BJ (cell line): ENCODE results near the gene HYAL1. TPM values are rescaled to one million over a fixed set of nuclear protein-coding genes. Genes with fewer than 3 reads are reported as not detected.

Experiments
- CTCF ChIA-PET: fragments of 350-600 bp; formaldehyde crosslinking; extraction: SDS; loops from one replicate; lab custom pipeline; 2021; ENCODE audit warnings: antibody characterized with exemption, inconsistent platforms; lab: Yijun Ruan, JAX
- POLR2A ChIA-PET: fragments of 300-600 bp; sonication (Branson Sonifier 250); formaldehyde crosslinking; extraction: SDS; loops from one replicate; lab custom pipeline; 2021; ENCODE audit warnings: antibody characterized with exemption; lab: Charles Lee
- DNase-seq: peaks from one replicate; pipeline ENCODE4 v3.0.0-alpha.2; 2011; ENCODE audit warnings: low read depth
- H3K27me3 ChIP-seq: 2 replicates; pipeline ENCODE4 v1.6.0; 2011; ENCODE audit warnings: low read length; ENCODE audit not compliant: control insufficient read depth, insufficient read depth
- H3K36me3 ChIP-seq: 2 replicates; pipeline ENCODE4 v1.5.1; 2011; ENCODE audit warnings: low read length; ENCODE audit not compliant: control insufficient read depth, insufficient read depth
- H3K4me3 ChIP-seq: 2 replicates; pipeline ENCODE4 v1.5.1; 2011; ENCODE audit warnings: low read depth, mild to moderate bottlenecking, control low read depth, low read length
- CTCF ChIP-seq: IDR thresholded peaks from 2 replicates; pipeline ENCODE4 v1.5.1; 2011; ENCODE audit warnings: low read depth, mild to moderate bottlenecking, control low read depth, inconsistent platforms, low read length, moderate library complexity; ENCODE audit not compliant: insufficient read depth
- polyA plus RNA-seq: library from polyadenylated mRNA; depleted of rRNA; stranded (reverse); fragments of >200 nt; gene quantifications from 2 replicates; pipeline ENCODE4 v1.2.3, GENCODE V29; 2011; rRNA removed

Gene HYAL1
- polyA plus RNA-seq, 1 experiment: 0.10 TPM

GRCh38 chr3:50250514-50250913 lies 52.9 kb downstream of the HYAL1 start:
- TF ChIP-seq CTCF: no peak
- DNase-seq: no peak
- no peaks in the 10 kb centered on the region for H3K27me3 ChIP-seq
- H3K4me3 ChIP-seq: no peak overlapping the region
- H3K36me3 ChIP-seq: peaks cover 32% of the 10 kb centered on the region
- ChIA-PET POLR2A (no interaction called here), CTCF (interaction anchor here (1.1 to 13.0 kb wide), 6 partner anchors 9 to 130 kb away, joined by 3 to 114 read pairs (median 16); no protein-coding TSS in a partner anchor)

Other genes starting within 250 kb of the HYAL1 start
- 171 and 205 TPM in 2 replicates for gene RBM5, start 214.7 kb downstream of the HYAL1 start, polyA plus RNA-seq
- 7.4 and 11.4 TPM in 2 replicates for gene SEMA3F, start 148.2 kb downstream of the HYAL1 start, polyA plus RNA-seq
- gene GNAT1, start 112.0 kb downstream of the HYAL1 start, polyA plus RNA-seq: not detected in 2 replicates
- gene SLC38A3, start 98.3 kb downstream of the HYAL1 start, polyA plus RNA-seq: 0.17 and 0.22 TPM in 2 replicates
- gene GNAI2, start 67.4 kb downstream of the HYAL1 start, polyA plus RNA-seq: 574 and 887 TPM in 2 replicates
- 32.7 and 59.0 TPM in 2 replicates for gene SEMA3B, start 34.4 kb downstream of the HYAL1 start, polyA plus RNA-seq
- gene LSMEM2, start 24.5 kb downstream of the HYAL1 start, polyA plus RNA-seq: not detected in 2 replicates
- 22.0 and 56.7 TPM in 2 replicates for gene IFRD2, start 11.1 kb downstream of the HYAL1 start, polyA plus RNA-seq
- gene HYAL3, start 4.2 kb downstream of the HYAL1 start, polyA plus RNA-seq: 7.1 and 8.5 TPM in 2 replicates
- 3.6 and 5.8 TPM in 2 replicates for gene NAA80, start 4.2 kb downstream of the HYAL1 start, polyA plus RNA-seq
- 40.4 and 63.2 TPM in 2 replicates for gene HYAL2, start 19.2 kb upstream of the HYAL1 start, polyA plus RNA-seq
- 33.8 and 38.9 TPM in 2 replicates for gene TUSC2, start 24.6 kb upstream of the HYAL1 start, polyA plus RNA-seq
- gene RASSF1, start 37.3 kb upstream of the HYAL1 start, polyA plus RNA-seq: 55.2 and 80.2 TPM in 2 replicates
- gene ZMYND10, start 42.2 kb upstream of the HYAL1 start, polyA plus RNA-seq: 0.65 and 1.3 TPM in 2 replicates
- gene NPRL2, start 47.2 kb upstream of the HYAL1 start, polyA plus RNA-seq: 31.4 and 45.0 TPM in 2 replicates
- 22.3 and 39.3 TPM in 2 replicates for gene CYB561D2, start 47.3 kb upstream of the HYAL1 start, polyA plus RNA-seq
- 47.0 and 75.4 TPM in 2 replicates for gene TMEM115, start 55.9 kb upstream of the HYAL1 start, polyA plus RNA-seq
- gene CACNA2D2, start 200.1 kb upstream of the HYAL1 start, polyA plus RNA-seq: 0.04 and 0.11 TPM in 2 replicates